ENCODE data around the gene ZNF775.

The ZNF775 gene

DNA sequence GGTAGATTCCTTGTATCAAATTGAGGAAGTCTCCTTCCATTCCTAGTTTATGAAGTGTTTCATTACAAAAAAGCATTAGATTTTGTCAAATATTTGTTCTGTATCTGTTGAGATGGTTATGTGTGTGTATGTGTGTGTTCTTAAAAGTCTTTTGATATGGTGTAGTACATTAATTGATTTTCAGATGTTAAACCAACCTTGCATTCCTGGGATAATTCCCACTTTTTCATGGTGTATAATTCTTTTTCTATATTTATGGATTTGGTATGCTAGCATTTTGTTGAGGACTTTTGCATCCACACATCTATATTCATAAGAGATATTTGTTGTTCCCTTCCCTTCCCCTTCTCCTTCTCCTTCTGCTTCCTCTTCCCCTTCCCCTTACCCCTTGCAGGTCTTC lies 62.4 kb downstream of the ZNF775 start:
- TF ChIP-seq, protein P1, sequence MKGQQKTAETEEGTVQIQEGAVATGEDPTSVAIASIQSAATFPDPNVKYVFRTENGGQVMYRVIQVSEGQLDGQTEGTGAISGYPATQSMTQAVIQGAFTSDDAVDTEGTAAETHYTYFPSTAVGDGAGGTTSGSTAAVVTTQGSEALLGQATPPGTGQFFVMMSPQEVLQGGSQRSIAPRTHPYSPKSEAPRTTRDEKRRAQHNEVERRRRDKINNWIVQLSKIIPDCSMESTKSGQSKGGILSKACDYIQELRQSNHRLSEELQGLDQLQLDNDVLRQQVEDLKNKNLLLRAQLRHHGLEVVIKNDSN (IDR thresholded peaks at IDR 0.05), result no peak
- TF ChIP-seq ZBTB7A (IDR thresholded peaks at IDR 0.05; ENCODE audit: low read depth) (no peak), EP300 (IDR thresholded peaks at IDR 0.05; ENCODE audit: borderline replicate concordance) (no peak), CEBPB (IDR thresholded peaks at IDR 0.05) (no peak), CREB1 (IDR thresholded peaks at IDR 0.05; ENCODE audit: low read depth) (no peak), TAF1 (IDR thresholded peaks at IDR 0.05; ENCODE audit: low read depth) (no peak), EGR1 (IDR thresholded peaks at IDR 0.05) (no peak), TCF12 (IDR thresholded peaks at IDR 0.05; ENCODE audit: low read depth) (no peak)
- TF ChIP-seq, protein P2, sequence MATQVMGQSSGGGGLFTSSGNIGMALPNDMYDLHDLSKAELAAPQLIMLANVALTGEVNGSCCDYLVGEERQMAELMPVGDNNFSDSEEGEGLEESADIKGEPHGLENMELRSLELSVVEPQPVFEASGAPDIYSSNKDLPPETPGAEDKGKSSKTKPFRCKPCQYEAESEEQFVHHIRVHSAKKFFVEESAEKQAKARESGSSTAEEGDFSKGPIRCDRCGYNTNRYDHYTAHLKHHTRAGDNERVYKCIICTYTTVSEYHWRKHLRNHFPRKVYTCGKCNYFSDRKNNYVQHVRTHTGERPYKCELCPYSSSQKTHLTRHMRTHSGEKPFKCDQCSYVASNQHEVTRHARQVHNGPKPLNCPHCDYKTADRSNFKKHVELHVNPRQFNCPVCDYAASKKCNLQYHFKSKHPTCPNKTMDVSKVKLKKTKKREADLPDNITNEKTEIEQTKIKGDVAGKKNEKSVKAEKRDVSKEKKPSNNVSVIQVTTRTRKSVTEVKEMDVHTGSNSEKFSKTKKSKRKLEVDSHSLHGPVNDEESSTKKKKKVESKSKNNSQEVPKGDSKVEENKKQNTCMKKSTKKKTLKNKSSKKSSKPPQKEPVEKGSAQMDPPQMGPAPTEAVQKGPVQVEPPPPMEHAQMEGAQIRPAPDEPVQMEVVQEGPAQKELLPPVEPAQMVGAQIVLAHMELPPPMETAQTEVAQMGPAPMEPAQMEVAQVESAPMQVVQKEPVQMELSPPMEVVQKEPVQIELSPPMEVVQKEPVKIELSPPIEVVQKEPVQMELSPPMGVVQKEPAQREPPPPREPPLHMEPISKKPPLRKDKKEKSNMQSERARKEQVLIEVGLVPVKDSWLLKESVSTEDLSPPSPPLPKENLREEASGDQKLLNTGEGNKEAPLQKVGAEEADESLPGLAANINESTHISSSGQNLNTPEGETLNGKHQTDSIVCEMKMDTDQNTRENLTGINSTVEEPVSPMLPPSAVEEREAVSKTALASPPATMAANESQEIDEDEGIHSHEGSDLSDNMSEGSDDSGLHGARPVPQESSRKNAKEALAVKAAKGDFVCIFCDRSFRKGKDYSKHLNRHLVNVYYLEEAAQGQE (IDR thresholded peaks at IDR 0.05; ENCODE audit: low read depth), result no peak
- TF ChIP-seq, protein P3, sequence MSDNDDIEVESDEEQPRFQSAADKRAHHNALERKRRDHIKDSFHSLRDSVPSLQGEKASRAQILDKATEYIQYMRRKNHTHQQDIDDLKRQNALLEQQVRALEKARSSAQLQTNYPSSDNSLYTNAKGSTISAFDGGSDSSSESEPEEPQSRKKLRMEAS (IDR thresholded peaks at IDR 0.05), result no peak

DNA sequence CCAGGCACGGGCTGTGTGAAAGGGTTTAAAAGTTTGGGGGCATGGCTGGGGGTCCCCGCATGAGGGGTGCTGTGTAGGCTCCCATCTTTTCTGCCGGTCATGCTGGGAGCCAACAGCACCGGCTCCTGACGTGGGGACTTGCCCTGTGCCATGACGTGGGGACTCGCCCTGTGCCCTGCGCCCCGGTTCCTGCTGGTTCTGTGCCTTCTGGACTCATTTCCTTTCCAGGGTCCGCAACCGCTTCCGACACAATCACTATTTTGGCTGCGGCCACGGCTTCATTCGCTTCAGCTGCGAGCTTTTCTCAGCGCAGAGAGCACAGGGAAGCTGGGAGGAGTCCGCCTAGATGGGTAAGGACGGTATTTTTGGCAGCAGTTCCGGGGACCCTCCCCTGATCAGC lies 63.7 kb downstream of the ZNF775 start:
- TF ChIP-seq, protein P1 (IDR thresholded peaks at IDR 0.05), result no peak
- TF ChIP-seq TAF1 (IDR thresholded peaks at IDR 0.05; ENCODE audit: low read depth) (no peak), ZBTB7A (IDR thresholded peaks at IDR 0.05; ENCODE audit: low read depth) (no peak), EP300 (IDR thresholded peaks at IDR 0.05; ENCODE audit: borderline replicate concordance) (no peak), TCF12 (IDR thresholded peaks at IDR 0.05; ENCODE audit: low read depth) (no peak), CEBPB (IDR thresholded peaks at IDR 0.05) (no peak), TEAD4 (IDR thresholded peaks at IDR 0.05) (no peak), CREB1 (IDR thresholded peaks at IDR 0.05; ENCODE audit: low read depth) (no peak), FOXM1 (IDR thresholded peaks at IDR 0.05; ENCODE audit: borderline replicate concordance, low read depth) (no peak), YY1 (IDR thresholded peaks at IDR 0.05; ENCODE audit: low read depth) (no peak), EGR1 (IDR thresholded peaks at IDR 0.05) (no peak), RAD21 (IDR thresholded peaks at IDR 0.05; ENCODE audit: low read depth) (no peak)
- TF ChIP-seq, protein P2 (IDR thresholded peaks at IDR 0.05; ENCODE audit: low read depth), result no peak
- TF ChIP-seq, protein P3 (IDR thresholded peaks at IDR 0.05), result no peak

DNA sequence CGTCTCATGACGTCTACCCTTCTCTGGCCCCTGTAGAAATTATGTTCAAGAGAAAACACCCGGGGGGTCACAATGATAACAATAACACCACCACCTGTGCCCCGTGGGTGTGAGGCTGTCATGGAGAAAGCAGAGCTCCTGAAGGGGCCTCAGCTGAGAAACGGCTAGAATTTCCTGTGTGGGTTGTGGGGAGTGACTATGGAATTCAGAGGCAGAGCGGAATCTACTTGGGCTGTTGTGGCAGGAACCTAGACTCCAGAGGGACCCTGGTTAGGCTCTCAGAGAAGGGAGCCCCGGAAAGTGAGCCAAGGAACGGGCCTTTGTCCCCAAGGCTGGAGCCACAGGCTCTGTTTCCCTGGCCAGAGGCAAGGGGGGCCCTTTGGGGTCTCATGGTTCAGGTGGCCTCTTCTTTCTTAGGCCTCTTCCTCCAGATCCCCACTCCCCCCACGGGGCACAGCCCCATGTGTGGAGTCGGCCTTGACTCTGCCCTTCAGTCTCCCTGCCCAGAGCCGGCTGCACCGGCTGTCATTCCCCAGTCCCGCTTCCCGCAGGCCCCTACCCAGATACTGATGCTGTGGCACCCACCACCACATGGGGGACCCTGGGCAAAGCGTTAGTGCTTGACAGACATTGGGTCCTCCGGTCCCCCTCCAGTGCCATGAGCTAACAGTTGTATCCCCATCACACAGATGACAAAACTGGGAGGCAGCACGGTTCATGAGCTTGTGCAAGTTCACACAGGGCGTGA lies 64.8 kb downstream of the ZNF775 start:
- TF ChIP-seq EGR1 (IDR thresholded peaks at IDR 0.05) (no peak), TCF12 (IDR thresholded peaks at IDR 0.05; ENCODE audit: low read depth) (no peak), CREB1 (IDR thresholded peaks at IDR 0.05; ENCODE audit: low read depth) (no peak), RAD21 (IDR thresholded peaks at IDR 0.05; ENCODE audit: low read depth) (no peak), TEAD4 (IDR thresholded peaks at IDR 0.05) (no peak), TAF1 (IDR thresholded peaks at IDR 0.05; ENCODE audit: low read depth) (no peak), EP300 (IDR thresholded peaks at IDR 0.05; ENCODE audit: borderline replicate concordance) (no peak), FOXM1 (IDR thresholded peaks at IDR 0.05; ENCODE audit: borderline replicate concordance, low read depth) (no peak), NFIC (IDR thresholded peaks at IDR 0.05) (no peak), CEBPB (IDR thresholded peaks at IDR 0.05) (no peak), YY1 (IDR thresholded peaks at IDR 0.05; ENCODE audit: low read depth) (no peak), ZBTB7A (IDR thresholded peaks at IDR 0.05; ENCODE audit: low read depth) (no peak)
- TF ChIP-seq, protein P3 (IDR thresholded peaks at IDR 0.05), result no peak
- TF ChIP-seq, protein P1 (IDR thresholded peaks at IDR 0.05), result no peak
- TF ChIP-seq, protein P2 (IDR thresholded peaks at IDR 0.05; ENCODE audit: low read depth), result no peak

Data from Ishikawa (cell line).